Suprapubic skin (tissue), 4 donors: ENCODE results near the gene CYP4F22.

Experiments used
- POLR2A ChIP-seq, 2 donors: fragments of 450-650 bp; IDR thresholded peaks; one replicate each; pipeline ENCODE4 v1.6.1; 2017; ENCODE audit warnings: antibody characterized with exemption in 2 of 2, mild to moderate bottlenecking in 2 of 2, moderate library complexity in 2 of 2
- POLR2AphosphoS5 ChIP-seq, 3 donors: sonication (generic); formaldehyde crosslinking; IDR thresholded peaks; one replicate each; pipeline ENCODE4 v1.6.1; 2017; ENCODE audit warnings: antibody characterized with exemption in 3 of 3
- TF ChIP-seq, protein P1 (sequence below), 2 donors: fragments of 200-600 bp in 1 of 2; fragments of 450-650 bp in 1 of 2; sonication (generic) in 1 of 2; IDR thresholded peaks; one replicate each; pipeline ENCODE4 v1.5.1; 2016 to 2019; ENCODE audit warnings: antibody characterized with exemption in 2 of 2, mild to moderate bottlenecking in 1 of 2, moderate library complexity in 1 of 2

DNA sequence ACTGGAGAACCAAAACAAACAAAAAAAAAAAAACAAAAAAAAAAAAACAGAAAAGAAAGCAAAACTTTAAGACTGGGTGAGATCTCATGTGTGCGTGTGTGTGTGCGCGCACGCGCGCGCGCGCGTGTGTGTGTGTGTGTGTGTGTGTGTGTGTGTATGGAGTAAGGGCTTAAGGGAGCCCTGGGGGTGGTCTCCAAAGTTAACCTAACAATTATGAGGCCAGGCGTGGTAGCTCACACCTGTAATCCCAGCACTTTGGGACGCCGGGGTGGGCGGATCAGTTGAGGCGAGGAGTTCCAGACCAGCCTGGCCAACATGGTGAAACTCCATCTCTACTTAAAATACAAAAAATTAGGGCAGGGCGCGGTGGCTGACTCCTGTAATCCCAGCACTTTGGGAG, 46.7 kb downstream of the CYP4F22 start:
- TF ChIP-seq POLR2A (IDR thresholded peaks at IDR 0.05) (no peak), POLR2AphosphoS5 (IDR thresholded peaks at IDR 0.05) (no peak)
- TF ChIP-seq, protein P1, sequence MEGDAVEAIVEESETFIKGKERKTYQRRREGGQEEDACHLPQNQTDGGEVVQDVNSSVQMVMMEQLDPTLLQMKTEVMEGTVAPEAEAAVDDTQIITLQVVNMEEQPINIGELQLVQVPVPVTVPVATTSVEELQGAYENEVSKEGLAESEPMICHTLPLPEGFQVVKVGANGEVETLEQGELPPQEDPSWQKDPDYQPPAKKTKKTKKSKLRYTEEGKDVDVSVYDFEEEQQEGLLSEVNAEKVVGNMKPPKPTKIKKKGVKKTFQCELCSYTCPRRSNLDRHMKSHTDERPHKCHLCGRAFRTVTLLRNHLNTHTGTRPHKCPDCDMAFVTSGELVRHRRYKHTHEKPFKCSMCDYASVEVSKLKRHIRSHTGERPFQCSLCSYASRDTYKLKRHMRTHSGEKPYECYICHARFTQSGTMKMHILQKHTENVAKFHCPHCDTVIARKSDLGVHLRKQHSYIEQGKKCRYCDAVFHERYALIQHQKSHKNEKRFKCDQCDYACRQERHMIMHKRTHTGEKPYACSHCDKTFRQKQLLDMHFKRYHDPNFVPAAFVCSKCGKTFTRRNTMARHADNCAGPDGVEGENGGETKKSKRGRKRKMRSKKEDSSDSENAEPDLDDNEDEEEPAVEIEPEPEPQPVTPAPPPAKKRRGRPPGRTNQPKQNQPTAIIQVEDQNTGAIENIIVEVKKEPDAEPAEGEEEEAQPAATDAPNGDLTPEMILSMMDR (IDR thresholded peaks at IDR 0.05), result no peak
